Sigmoid colon (tissue), 4 donors: Measurements from ENCODE around the gene ZIC5.

Source experiments
- EP300 ChIP-seq, 4 donors: sonication (generic); formaldehyde crosslinking; IDR thresholded peaks; one replicate each; pipeline ENCODE4 v1.6.1; 2017; ENCODE audit warnings: antibody characterized with exemption in 4 of 4
- POLR2A ChIP-seq, 2 donors: fragments of 450-650 bp; IDR thresholded peaks; one replicate each; pipeline ENCODE4 v1.6.1; 2016; ENCODE audit warnings: antibody characterized with exemption in 2 of 2, mild to moderate bottlenecking in 2 of 2, moderate library complexity in 2 of 2
- POLR2AphosphoS5 ChIP-seq, 4 donors: sonication (generic); formaldehyde crosslinking; IDR thresholded peaks; one replicate each; pipeline ENCODE4 v1.6.1; 2017; ENCODE audit warnings: antibody characterized with exemption in 4 of 4
- TF ChIP-seq, protein P1 (sequence below), 4 experiments: fragments of 450-650 bp in 3 of 4; fragments of 200-600 bp in 1 of 4; IDR thresholded peaks; one replicate each; pipeline ENCODE4 v1.5.1; 2016 to 2019; ENCODE audit warnings: antibody characterized with exemption in 4 of 4, mild to moderate bottlenecking in 3 of 4, moderate library complexity in 2 of 4

- TF ChIP-seq, protein P1, sequence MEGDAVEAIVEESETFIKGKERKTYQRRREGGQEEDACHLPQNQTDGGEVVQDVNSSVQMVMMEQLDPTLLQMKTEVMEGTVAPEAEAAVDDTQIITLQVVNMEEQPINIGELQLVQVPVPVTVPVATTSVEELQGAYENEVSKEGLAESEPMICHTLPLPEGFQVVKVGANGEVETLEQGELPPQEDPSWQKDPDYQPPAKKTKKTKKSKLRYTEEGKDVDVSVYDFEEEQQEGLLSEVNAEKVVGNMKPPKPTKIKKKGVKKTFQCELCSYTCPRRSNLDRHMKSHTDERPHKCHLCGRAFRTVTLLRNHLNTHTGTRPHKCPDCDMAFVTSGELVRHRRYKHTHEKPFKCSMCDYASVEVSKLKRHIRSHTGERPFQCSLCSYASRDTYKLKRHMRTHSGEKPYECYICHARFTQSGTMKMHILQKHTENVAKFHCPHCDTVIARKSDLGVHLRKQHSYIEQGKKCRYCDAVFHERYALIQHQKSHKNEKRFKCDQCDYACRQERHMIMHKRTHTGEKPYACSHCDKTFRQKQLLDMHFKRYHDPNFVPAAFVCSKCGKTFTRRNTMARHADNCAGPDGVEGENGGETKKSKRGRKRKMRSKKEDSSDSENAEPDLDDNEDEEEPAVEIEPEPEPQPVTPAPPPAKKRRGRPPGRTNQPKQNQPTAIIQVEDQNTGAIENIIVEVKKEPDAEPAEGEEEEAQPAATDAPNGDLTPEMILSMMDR (IDR thresholded peaks at IDR 0.05): no peak
- TF ChIP-seq POLR2A (IDR thresholded peaks at IDR 0.05): no peak
- no peak for TF ChIP-seq POLR2AphosphoS5 (IDR thresholded peaks at IDR 0.05)
- TF ChIP-seq EP300 (IDR thresholded peaks at IDR 0.05): no peak
Measured at GRCh38 chr13:99995104-99995588, 23.6 kb upstream of the ZIC5 start.
